Effector CD8-positive, alpha-beta T cell (primary cell): ENCODE results near the gene SPP1.
"Not testable (repeated sequence)": the region's sequence is repeated elsewhere in the genome, so short reads cannot be mapped to it uniquely, and the experiment has no call there.

Source experiments
- DNase-seq: peaks from one replicate; lab custom pipeline; 2025; lab: John Stamatoyannopoulos, UW
- total RNA-seq, 4 experiments: gene quantifications; one replicate each; lab custom pipeline; 2026; lab: John Stamatoyannopoulos, UW

The SPP1 gene
- total RNA-seq = 0 reads per million in 4 experiments

DNA sequence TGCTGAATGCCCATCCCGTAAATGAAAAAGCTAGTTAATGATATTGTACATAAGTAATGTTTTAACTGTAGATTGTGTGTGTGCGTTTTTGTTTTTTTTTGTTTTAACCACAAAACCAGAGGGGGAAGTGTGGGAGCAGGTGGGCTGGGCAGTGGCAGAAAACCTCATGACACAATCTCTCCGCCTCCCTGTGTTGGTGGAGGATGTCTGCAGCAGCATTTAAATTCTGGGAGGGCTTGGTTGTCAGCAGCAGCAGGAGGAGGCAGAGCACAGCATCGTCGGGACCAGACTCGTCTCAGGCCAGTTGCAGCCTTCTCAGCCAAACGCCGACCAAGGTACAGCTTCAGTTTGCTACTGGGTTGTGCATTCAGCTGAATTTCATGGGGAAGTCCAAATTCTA is at the start of gene SPP1:
Gene SPP1 (plus strand): TSS at position 249 of the 400 bp plus-strand sequence. CDS start 1,182 bp downstream, outside the sequence.
- DNase-seq = no peak

- no peak for DNase-seq
Observed at GRCh38 chr4:87926554-87927098, 48.9 kb upstream of the SPP1 start.

DNA sequence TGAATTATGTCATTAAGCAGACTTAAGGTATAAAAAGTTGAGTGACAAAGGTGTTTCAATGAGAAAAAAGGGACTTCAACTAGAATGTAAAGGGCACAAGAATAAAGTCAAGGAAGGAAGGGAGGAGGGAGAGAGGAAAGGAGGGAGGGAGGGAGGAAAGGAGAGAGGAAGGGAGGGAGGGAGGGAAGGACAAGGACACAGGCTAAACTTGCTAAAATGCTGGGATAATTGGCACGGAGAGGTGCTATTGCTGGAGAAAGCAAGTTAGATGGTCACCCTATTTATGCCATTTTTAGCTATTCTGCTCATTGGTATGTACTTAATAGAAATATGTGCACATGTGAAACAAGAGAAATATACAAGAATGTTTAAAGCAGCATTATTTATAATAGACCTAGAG is 44.9 kb upstream of the SPP1 start:
- DNase-seq = no peak

GRCh38 chr4:87931932-87932331 is 43.6 kb upstream of the SPP1 start:
- DNase-seq = no peak

- DNase-seq = no peak
Observed at GRCh38 chr4:87932718-87933141, 42.8 kb upstream of the SPP1 start.

DNA sequence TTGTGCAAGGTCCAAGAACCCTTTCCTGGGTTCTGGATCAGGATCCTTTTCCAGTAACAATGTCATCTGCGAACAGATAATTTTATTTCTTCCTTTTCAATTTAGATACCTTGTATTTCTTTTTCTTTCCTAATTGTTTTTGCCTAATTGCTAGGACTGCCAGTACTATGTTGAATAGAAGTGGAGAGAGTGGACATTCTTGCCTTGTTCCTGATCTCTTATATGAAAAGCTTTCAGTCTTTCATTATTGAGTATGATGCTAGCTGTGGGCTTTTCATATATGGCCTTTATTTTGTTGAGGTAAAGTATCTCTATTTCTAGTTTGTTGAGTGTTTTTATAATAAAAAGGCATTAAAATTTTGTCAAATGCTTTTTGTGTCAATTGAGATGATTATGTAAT is 42.2 kb upstream of the SPP1 start:
- DNase-seq = no peak

- no peak for DNase-seq
Observed at GRCh38 chr4:87934157-87934704, 41.3 kb upstream of the SPP1 start.

DNA sequence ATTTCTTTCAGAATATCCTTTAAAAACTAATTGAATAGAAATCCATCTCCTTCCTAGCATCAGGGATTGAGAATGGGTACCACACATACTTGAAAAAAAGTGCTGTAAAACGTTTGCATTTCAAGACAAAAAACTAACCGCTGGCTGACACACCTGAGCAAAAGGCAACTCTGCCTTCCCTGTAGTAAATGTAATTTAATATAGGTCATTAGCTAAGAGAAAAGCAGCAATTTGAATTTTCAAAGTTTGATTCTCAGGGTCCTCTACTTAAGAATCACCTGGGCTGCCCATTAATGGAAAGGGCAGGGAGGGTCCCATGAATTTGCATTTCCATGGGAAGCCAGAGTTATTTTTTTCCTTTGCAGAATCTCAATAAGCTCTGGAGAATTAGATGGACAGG is 40.5 kb upstream of the SPP1 start:
- no peak for DNase-seq

GRCh38 chr4:87935954-87936353 is 39.6 kb upstream of the SPP1 start:
- not testable (repeated sequence) for DNase-seq

GRCh38 chr4:87937523-87937922 is 38.0 kb upstream of the SPP1 start:
- no peak for DNase-seq

GRCh38 chr4:87938746-87939145 is 36.8 kb upstream of the SPP1 start:
- DNase-seq = no peak

DNA sequence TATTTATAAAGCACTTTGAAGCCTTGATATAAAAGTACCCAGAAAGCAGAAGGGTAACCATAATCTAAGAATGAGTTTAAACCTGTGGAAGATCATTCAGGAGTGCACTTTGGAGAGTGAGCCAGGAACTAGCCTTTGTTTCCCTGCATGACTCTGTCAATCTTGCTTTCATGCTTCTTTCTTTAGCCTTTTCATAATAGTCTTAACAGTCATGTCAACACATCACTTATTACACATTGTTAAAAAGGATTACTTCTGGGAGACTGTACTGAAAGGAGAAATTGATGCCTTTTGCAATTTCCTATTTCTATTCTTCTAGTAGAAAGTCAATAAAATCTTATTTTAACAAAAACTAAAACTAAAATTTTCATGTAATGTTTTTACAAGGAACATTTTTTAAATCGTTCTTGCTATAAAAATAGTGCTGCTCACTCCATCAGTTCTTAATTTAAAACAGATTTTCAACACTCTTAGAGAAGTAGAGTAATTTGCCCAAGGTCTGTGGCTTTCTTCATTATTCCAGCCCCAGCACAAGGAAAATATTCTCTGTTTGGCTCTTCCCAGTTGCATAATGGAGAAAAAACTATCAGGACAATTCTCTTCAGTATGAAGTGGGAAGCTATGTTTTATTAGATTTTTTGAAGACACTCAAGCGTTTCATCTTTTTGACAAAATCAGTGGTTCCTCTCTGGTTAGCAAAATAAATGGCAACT is 35.4 kb upstream of the SPP1 start:
- DNase-seq = no peak

DNA sequence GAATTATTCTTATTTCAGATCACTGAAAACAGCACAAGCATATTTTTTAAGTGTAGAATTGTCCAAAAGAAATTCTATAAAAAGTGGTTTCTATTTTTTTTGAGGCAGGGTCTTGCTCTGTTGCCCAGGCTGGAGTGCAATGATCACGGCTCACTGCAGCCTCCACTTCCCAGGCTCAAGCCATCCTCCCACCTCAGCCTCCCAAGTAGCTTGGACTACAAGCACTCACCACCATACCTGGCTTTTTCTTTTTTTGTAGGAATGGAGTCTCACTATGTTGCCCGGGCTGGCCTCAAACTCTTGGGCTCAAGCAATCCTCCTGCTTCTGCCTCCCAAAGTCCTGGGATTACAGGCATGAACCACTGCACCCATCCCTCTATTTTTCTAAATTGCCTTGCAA is 34.7 kb upstream of the SPP1 start:
- not testable (repeated sequence) for DNase-seq

- no peak for DNase-seq
Observed at GRCh38 chr4:87941537-87942392, 33.7 kb upstream of the SPP1 start.

- DNase-seq = no peak
Observed at GRCh38 chr4:87943660-87944149, 31.8 kb upstream of the SPP1 start.

GRCh38 chr4:87944967-87945366 is 30.5 kb upstream of the SPP1 start:
- no peak for DNase-seq

DNA sequence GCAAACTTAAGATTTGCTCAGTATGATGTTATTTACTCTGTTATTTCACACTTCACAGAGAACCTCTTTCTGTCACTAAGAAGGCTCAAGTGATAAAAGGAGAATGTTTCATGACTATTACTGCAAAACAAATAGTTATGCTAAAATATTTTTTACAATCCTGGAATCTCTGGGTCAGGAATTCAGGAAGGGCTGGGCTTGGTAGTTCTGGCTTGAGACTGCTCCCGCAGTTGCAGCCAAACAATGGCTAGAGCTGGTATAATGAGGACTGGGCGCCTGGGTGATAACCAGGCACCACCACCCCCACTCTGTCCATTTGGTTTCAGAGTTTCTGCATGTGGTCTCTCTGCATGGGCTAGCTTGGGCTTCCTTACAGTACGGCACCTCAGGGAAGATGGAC is 28.7 kb upstream of the SPP1 start:
- no peak for DNase-seq

GRCh38 chr4:87947381-87948160 is 27.9 kb upstream of the SPP1 start:
- no peak for DNase-seq

DNA sequence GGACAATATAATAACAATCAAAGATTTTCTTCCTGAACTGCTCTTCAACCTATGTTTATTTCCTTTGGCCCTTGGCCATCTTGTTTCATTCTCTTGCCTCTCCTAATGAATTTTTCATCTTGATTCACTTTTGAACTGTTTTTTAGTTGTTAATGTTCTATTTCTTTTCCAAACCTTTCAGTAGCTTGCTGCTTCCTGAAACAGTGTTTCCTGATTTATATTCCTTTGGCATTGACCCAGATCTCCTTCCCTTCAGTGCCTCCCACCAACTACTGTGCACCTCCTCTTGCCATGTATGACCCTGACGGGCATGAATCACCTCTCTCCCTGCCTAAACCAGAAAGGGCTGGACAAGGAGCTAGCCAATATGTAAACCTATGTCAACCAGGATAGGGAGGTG is 25.6 kb upstream of the SPP1 start:
- DNase-seq = no peak

DNA sequence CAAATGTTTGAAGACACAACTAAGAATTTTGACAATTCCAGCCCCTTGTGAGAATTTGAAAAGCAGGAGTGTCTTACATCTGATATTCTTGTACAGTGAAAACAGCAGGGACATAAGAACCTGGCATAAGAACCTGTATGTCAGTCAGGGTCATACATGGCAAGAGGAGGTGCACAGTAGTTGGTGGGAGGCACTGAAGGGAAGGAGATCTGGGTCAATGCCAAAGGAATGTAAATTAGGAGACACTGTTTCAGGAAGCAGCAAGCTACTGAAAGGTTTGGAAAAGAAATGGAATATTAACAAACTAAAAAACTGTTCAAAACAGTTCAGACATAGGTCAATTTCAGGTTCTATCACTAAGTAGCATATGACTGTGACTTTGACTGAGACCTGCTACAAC is 25.0 kb upstream of the SPP1 start:
- no peak for DNase-seq

DNA sequence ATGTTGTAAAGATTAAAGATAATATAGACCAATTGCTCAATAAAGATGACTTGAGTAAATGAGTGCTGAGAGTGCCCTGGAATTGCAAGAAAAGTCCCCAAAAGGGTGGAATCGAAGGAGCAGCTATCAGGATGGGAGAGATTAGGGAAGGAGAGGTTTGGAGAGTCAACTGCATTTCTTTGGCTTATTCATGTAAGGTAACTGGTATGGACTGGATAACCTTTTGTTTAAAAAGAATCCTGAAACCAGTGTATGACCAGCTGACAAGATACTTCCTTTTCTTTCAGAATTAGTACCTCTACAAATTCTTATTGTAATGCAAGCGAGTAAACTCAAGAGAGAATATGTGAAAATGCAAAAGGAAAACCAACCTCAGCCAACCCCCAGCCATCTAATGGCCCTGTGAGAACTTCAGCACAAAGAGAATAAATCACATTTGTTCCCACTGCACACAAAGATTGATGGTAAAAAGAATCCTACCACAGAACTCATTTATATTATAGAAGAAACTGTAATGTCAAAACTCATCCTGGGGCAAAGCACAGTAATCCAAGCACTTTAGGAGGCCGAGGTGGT is 24.5 kb upstream of the SPP1 start:
- DNase-seq = no peak
